Activated naive CD8-positive, alpha-beta T cell (primary cell): ENCODE measurements around the gene NPHP4.

Source experiments
- H3K27ac Mint-ChIP-seq: one replicate; pipeline ENCODE4 v1.8.0; 2021; ENCODE audit warnings: mixed read lengths
- H3K27me3 Mint-ChIP-seq: one replicate; pipeline ENCODE4 v1.8.0; 2021; ENCODE audit warnings: mixed read lengths
- H3K36me3 Mint-ChIP-seq: one replicate; pipeline ENCODE4 v1.8.0; 2021; ENCODE audit warnings: mixed read lengths
- H3K4me1 Mint-ChIP-seq: one replicate; pipeline ENCODE4 v1.8.0; 2021; ENCODE audit warnings: low read depth, mixed read lengths
- H3K4me3 Mint-ChIP-seq: one replicate; pipeline ENCODE4 v1.8.0; 2021; ENCODE audit warnings: mild to moderate bottlenecking, mixed read lengths
- H3K9me3 Mint-ChIP-seq: one replicate; pipeline ENCODE4 v1.8.0; 2021; ENCODE audit warnings: low read depth, mixed read lengths

Gene NPHP4

DNA sequence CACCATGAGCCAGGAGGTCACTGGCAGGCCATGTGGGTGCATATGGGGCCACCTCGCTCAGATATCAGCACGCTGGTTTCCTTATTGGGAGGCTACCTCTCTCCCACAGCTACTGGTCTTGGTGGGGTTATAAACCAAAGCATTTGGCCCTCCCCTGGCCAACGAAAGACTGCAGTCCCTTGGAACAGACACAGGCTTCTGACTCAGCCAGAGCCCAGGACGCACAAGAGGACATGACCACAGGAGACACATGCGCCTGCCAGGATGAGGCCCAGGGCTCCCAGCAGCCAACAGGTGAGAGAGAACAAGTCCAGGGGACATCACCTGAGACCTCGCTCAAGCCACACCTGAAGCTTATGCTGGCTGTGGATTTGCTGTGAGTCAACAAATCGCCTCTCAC, 13.8 kb downstream of the NPHP4 start:
- peaks cover 7% of the 10 kb centered on the region for H3K36me3 Mint-ChIP-seq
- no peak overlapping the region for H3K4me3 Mint-ChIP-seq
- no peak overlapping the region for H3K27ac Mint-ChIP-seq
- no peaks in the 10 kb centered on the region for H3K9me3 Mint-ChIP-seq
- peaks cover 19% of the 10 kb centered on the region for H3K4me1 Mint-ChIP-seq
- H3K27me3 Mint-ChIP-seq = no peaks in the 10 kb centered on the region

DNA sequence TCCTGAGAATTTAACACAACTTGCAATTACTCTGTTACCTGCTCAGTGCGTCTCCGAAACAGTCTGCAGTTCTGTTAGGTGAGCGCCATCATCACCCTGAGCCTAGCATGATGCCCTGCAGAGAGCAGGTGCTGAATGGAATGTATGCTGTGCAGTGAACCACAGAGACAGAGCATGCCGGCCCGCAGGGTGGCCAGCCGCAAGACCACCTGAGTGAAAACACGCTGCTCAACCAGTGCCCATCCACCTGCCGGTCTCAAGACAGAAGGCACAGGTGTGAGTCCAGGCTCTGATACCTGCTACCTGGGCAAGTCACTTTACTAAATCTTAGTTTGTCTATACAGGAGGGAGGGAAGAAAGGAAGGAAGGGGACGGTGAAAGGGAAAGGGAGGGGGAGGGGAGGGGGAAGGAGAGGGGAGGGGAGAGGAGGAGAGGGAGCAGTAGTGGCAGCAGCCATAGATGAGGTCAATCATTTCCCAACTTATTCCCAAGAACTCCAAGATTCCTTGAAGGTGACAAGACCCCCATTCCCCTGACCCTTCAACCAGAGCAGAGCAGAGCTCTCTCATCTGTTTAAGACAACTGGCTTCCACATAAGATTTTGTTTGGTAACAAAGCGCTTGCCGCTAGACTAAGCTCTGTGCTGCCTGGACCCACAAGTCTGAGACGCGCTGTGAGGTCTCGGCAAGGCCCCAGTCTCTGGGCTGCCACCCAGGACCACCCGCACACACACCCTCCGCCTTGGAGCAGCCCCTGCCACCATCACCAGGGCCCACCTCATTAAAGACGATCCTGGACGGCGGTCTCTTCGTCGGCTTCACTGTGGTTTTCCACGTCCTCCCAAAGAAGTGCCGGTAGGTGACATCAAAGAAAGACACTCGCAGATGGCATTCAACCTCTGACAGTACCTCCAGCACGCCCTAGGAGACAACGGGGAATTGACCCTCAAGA, 14.5 kb downstream of the NPHP4 start:
- Mint-ChIP-seq H3K36me3 (peaks cover 9% of the 10 kb centered on the region), H3K9me3 (no peaks in the 10 kb centered on the region), H3K27ac (peak overlapping the region; percentile 68), H3K27me3 (no peaks in the 10 kb centered on the region), H3K4me1 (peaks cover 19% of the 10 kb centered on the region), H3K4me3 (no peak overlapping the region)

DNA sequence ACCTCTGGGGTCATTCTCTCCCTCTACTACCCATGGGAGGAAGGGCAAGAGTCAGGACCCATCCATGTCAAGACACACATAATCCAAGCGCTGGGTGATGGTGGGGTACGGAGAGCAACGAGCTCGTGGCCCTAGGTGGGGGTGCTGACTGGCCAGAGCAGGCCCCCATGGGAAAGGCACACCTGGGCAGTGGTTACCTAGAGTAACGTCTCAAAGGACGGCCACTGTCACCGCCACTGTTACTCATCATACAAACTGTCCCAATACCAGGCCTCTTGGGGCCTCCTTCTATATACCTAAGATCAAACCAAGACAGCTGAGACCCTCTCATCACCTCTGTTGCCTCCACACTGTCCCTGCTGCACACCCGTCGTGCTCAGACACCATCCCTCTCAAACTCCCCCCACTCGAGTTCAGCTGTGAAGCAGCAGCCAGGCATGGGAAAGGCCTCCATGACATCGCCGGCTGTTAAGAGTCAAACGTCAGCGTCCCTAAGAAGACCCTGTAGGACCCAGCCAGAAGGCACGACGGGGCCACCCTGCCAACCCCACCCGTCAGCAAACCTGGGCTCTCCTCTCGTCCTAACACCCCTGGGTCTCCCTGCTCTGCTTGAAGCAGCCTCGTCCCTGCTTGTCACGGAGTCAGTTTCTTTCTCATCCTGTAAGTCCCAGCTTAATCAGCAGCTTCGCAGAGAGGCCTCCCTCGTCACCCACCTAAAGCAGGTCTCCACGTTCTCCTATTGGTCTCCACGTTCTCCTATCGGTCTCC, 15.3 kb downstream of the NPHP4 start:
- H3K4me1 Mint-ChIP-seq = peaks cover 19% of the 10 kb centered on the region
- no peaks in the 10 kb centered on the region for H3K9me3 Mint-ChIP-seq
- no peaks in the 10 kb centered on the region for H3K27me3 Mint-ChIP-seq
- H3K4me3 Mint-ChIP-seq = no peak overlapping the region
- peak overlapping the region; percentile 34 for H3K27ac Mint-ChIP-seq
- H3K36me3 Mint-ChIP-seq = peaks cover 9% of the 10 kb centered on the region

DNA sequence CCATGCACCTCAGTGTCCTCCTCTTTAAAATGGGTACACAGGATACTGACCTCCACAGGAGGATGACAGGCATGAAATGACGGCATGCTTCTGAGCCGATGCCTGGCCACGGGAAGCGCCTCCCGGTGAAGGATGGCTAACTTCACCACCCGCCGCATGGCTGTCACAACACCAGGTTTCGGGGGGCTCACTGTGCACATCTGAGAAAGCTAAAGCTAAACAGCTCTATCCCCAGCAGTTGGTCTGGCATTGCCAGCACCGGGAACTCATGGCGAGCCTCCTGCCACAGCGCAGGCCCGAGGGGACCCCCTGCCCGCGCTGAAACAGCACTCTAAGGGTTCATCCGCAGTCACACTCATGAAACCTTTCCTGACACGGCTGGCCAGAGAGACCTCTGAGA, 16.0 kb downstream of the NPHP4 start:
- no peaks in the 10 kb centered on the region for H3K9me3 Mint-ChIP-seq
- H3K4me1 Mint-ChIP-seq = peaks cover 19% of the 10 kb centered on the region
- no peaks in the 10 kb centered on the region for H3K27me3 Mint-ChIP-seq
- H3K36me3 Mint-ChIP-seq = peaks cover 9% of the 10 kb centered on the region
- H3K27ac Mint-ChIP-seq = no peak overlapping the region
- H3K4me3 Mint-ChIP-seq = no peak overlapping the region

DNA sequence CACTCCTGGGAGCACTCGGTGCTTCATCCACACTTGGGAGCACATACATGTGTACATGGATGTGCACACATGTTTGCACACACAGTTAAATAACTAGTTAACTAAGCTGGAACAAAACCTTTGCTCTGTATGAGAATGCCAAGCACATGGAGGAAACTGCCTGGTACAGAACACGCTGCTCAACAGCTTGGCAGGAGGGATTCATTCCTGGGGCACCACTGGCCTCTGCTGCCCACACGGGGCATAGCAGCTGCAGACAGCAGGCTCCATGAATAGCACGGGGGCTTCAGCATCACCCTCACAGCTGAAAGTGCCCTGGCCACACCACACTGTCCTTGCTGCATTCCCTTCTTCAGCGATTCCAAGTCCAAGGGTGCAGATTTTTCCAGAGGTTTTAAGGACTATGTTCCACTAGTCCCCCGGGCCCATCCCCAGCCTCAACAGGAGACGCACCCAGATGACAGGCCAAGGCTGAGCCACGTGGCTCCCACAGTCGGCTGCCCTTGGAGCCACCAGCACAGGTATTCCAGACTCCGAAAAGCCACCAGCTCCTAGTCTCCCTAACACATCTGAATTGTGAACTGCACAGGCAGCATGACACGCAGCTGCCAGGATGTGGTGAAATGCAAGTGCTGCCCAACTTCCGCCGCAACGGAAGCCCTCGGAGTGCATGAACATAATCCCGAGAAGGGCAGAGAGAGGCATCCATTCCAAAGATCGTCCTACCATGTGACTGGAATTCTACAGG, 16.9 kb downstream of the NPHP4 start:
- Mint-ChIP-seq H3K36me3 (peaks cover 9% of the 10 kb centered on the region), H3K4me3 (peak overlapping the region; percentile 54), H3K27me3 (no peaks in the 10 kb centered on the region), H3K9me3 (no peaks in the 10 kb centered on the region), H3K4me1 (peaks cover 18% of the 10 kb centered on the region), H3K27ac (peak overlapping the region; percentile 55)

DNA sequence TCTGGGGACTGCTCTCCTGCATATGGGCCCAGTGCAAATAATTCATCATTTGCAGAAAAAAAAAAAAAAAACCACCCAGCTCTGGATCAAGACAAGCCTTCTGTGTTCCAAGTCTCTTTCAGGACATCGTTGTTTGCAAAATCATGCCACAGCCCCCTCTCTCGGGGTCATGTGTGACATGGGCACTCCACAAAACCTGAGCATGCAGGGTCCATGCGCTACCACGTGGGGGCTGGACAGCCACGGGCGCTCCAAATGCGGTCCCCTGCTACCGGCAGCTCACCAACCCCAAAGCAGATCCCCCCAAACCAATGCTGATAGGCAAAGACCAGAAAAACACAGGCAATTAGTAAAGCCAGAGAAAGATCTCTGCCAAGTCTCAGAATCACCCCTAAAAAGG, 17.6 kb downstream of the NPHP4 start:
- Mint-ChIP-seq H3K4me1 (peaks cover 18% of the 10 kb centered on the region), H3K27me3 (no peaks in the 10 kb centered on the region), H3K9me3 (no peaks in the 10 kb centered on the region), H3K36me3 (peaks cover 9% of the 10 kb centered on the region), H3K27ac (no peak overlapping the region), H3K4me3 (no peak overlapping the region)

DNA sequence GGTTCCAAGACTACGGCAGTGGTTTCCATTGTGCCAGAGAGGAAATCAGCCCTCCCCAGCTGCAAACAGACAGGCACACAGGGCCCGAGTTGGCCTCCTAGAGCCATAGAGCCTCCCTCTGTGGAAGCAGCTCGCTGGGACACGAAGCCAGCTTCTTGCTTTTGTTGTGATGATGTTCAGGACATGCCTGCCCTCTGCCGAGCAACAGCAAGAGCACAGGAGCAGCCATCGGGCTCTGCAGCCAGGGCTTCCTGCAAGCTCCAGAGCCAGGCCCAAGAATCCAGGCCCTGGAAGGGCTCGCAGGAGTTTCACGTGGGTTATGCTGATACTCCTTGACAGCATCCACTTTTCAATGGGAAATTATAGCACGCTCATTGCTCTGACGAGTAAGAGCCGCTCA, 18.5 kb downstream of the NPHP4 start:
- H3K27ac Mint-ChIP-seq = no peak overlapping the region

DNA sequence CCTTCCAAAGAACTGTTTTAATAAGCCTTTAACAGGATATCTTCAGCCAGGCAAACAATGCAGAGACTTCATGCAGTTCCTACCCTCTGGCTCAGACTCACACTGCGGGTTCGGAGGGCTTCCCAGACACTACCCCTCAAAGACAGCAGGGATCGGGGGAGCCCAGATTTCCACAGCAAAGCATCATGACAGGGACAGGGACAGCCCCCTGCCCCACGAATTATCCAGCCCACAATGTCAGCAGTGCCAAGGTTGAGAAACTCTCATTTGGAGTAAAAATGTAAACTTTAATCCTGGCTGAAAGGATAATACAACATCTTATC, 20.1 kb downstream of the NPHP4 start:
- no peak overlapping the region for H3K27ac Mint-ChIP-seq
- peaks cover 7% of the 10 kb centered on the region for H3K4me1 Mint-ChIP-seq

More for the DNA sequence above, 18.5 kb downstream of the NPHP4 start:
- Mint-ChIP-seq H3K27me3 (no peaks in the 10 kb centered on the region), H3K4me3 (no peak overlapping the region), H3K36me3 (peaks cover 9% of the 10 kb centered on the region), H3K4me1 (peaks cover 15% of the 10 kb centered on the region), H3K9me3 (no peaks in the 10 kb centered on the region)

DNA sequence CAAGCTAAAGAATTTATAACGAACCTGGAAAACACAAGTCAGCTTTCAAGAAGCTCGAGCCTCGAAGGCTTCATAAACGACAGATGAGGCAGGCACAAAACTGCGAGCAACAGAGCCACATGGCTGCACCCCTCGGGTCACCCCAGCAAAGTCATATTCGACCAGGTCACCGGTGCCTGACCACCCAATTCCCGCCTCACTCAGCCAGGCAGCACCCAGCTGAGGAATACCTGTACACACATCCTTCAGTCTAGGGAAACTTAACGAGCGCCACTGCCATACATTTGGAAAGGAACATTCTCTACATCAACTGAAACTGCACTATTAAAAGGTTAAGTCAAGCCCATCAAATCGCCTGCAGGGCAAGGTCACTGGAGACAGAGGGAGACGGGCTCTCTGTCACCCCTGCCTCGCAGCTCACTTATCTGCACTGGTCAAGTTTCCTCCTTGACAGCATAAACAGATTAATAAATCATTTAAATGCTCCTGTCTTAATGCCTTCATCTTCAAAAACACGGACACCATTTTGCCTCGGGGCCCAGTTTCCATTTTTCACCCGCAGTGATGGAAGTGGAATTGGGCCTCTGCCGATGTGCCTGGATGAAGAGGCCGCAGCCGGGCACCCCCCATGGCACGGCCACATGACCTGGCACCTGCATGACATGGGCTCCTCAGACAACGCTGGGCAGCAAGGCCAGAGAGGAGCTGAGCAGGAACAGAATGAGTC, 20.6 kb downstream of the NPHP4 start:
- H3K9me3 Mint-ChIP-seq = no peaks in the 10 kb centered on the region
- no peak overlapping the region for H3K4me3 Mint-ChIP-seq
- H3K27ac Mint-ChIP-seq = no peak overlapping the region
- H3K4me1 Mint-ChIP-seq = peaks cover 4% of the 10 kb centered on the region
- H3K36me3 Mint-ChIP-seq = peaks cover 2% of the 10 kb centered on the region
- no peaks in the 10 kb centered on the region for H3K27me3 Mint-ChIP-seq

More for the DNA sequence above, 20.1 kb downstream of the NPHP4 start:
- Mint-ChIP-seq H3K4me3 (no peak overlapping the region), H3K27me3 (no peaks in the 10 kb centered on the region), H3K36me3 (peaks cover 5% of the 10 kb centered on the region), H3K9me3 (no peaks in the 10 kb centered on the region)

DNA sequence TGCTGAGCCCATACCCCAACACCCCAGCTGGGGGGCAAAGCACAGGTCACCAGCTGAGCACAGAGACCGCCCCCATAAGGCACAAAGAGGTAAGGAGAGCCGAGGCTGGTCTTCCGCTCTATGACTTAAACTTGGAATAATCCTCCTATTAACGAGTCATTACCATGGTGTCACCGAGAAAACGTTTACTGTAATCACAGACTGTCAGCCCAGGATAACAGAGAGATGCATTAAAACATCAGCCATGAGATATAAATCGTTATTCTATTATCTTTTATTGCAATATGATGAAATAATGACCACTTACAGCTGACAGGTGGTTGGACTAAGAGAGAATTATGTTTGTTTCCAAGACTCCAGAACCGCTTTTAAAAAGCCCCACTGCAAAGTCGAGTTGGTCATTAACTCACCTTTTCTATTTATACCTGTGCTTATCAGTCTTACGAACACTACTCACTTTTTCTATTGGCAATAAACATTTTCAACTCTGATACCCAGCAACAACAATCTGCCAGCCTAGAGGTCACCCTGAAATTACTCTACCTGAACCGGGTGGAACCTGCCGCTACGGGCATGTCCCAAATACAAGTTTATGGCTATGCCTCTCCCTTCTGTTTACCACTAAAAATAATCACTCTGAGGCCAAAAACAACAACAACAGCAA, 21.5 kb downstream of the NPHP4 start:
- peaks cover 4% of the 10 kb centered on the region for H3K4me1 Mint-ChIP-seq
- no peaks in the 10 kb centered on the region for H3K27me3 Mint-ChIP-seq
- no peaks in the 10 kb centered on the region for H3K9me3 Mint-ChIP-seq
- H3K36me3 Mint-ChIP-seq = peaks cover 2% of the 10 kb centered on the region
- no peak overlapping the region for H3K27ac Mint-ChIP-seq
- no peak overlapping the region for H3K4me3 Mint-ChIP-seq

DNA sequence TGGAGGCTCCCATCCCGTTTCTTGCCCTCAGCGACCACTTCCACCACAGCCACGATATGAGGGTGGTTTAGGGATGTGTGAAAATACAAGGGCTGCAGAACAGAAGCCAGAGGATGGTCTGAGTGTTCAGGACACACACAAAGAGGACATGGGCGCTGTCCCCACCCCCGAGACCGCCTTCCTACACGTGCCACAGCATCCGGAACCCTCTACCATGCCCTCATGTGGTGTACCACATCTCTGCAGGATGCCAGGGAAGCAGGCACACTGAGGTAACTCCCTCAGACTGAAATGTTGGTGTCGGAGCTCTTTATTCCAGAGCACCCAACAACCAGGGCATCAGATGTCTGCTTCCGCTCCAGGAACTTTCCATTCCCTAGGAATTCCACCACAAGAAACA, 23.1 kb downstream of the NPHP4 start:
- Mint-ChIP-seq H3K4me3 (no peak overlapping the region), H3K9me3 (no peaks in the 10 kb centered on the region), H3K4me1 (no peaks in the 10 kb centered on the region), H3K36me3 (peaks cover 2% of the 10 kb centered on the region), H3K27ac (no peak overlapping the region), H3K27me3 (no peaks in the 10 kb centered on the region)

DNA sequence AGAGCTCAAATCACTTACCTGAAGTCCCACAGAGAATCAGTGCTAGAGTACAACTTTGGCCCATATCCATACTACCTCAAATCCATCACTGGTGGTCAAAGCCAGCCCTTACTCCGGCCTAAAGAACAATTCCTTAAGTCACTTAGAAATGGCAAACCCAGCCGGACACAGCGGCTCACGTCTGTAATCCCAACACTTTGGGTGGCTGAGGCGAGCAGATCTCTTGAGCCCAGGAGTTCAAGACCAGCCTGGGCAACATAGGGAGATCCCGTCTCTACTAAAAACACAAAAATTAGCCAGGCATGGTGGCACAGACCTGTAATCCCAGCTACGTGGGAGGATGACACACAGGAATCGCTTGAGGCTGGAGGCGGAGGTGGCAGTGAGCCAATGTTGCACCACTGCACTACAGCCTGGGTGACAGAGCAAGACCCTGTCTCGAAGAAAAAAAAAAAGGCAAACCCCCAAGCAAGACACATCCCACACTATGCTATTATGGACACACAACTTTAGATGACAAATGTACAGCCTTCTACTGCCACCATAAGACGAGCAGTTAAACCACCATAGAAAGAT, 24.0 kb downstream of the NPHP4 start:
- Mint-ChIP-seq H3K4me1 (no peaks in the 10 kb centered on the region), H3K9me3 (no peaks in the 10 kb centered on the region), H3K27ac (no peak overlapping the region), H3K4me3 (no peak overlapping the region), H3K27me3 (no peaks in the 10 kb centered on the region), H3K36me3 (peaks cover 2% of the 10 kb centered on the region)

DNA sequence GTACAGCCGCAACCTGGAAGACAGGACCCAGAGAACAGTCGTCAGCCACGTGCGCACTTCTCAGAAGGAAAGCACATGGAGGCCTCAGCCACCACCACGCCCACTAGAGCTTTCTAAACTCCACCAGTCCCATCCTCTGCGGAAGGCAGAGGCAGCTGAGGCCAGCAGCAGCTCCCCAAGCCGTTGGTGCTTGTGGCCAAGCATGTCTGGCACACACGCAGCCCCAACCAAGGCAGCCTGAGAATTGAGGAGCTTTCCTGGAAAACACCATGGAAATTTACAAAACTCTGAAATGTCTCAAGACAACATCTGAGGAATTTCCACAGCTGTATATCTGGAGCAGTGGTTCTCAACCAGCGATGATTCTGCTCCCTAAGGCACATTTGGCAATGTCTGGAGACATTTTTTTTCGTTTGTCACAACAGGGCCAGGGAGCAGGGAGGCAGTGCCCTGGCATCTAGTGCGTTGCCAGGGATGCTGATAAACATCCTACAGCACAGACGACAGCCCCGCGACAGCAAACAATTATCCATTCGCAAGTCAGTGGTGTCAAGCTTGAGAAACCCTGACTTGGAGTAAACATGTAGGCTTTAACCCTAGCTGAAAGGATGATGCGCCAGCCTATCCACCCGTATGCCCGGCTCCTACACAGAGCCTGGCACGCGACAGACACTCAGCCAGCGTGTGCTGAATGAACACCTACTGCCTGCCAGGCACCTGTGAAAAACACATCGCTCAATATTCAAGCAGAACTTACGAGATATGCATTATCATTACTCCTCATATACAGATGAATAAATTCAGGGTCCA, 24.7 kb downstream of the NPHP4 start:
- no peaks in the 10 kb centered on the region for H3K9me3 Mint-ChIP-seq
- no peaks in the 10 kb centered on the region for H3K27me3 Mint-ChIP-seq
- H3K27ac Mint-ChIP-seq = no peak overlapping the region
- no peak overlapping the region for H3K4me3 Mint-ChIP-seq
- no peaks in the 10 kb centered on the region for H3K4me1 Mint-ChIP-seq
- no peaks in the 10 kb centered on the region for H3K36me3 Mint-ChIP-seq
